Vagina (tissue), 2 donors: ENCODE data around the gene LARP7. TPM values are rescaled to one million over a fixed set of nuclear protein-coding genes. Genes with fewer than 3 reads are reported as not detected.

Experiments used
- DNase-seq, 2 donors: peaks; one replicate each; pipeline ENCODE4 v3.0.0-alpha.2; 2017; ENCODE audit errors: extremely low spot score in 2 of 2
- H3K27ac ChIP-seq: fragments of 200-600 bp; sonication (generic); one replicate; pipeline ENCODE4 v1.5.1; 2019
- H3K27me3 ChIP-seq: fragments of 200-600 bp; sonication (generic); one replicate; pipeline ENCODE4 v1.5.1; 2019
- H3K36me3 ChIP-seq, 2 donors: fragments of 200-600 bp; sonication (generic); one replicate each; pipeline ENCODE4 v1.5.1; 2017 to 2019
- H3K4me1 ChIP-seq: fragments of 200-600 bp; sonication (generic); one replicate; pipeline ENCODE4 v1.5.1; 2019
- H3K4me3 ChIP-seq, 2 donors: fragments of 200-600 bp; sonication (generic); 1 replicate in 1 of 2; 2 replicates in 1 of 2; pipeline ENCODE4 v1.5.1; 2016 to 2019
- H3K9me3 ChIP-seq: fragments of 200-600 bp; sonication (generic); one replicate; pipeline ENCODE4 v1.5.1; 2019
- CTCF ChIP-seq, 3 experiments: fragments of 450-650 bp in 2 of 3; fragments of 200-600 bp in 1 of 3; sonication (generic) in 1 of 3; IDR thresholded peaks; one replicate each; pipeline ENCODE4 v1.5.1; 2017 to 2019; ENCODE audit warnings: antibody characterized with exemption in 3 of 3, mild to moderate bottlenecking in 2 of 3, moderate library complexity in 2 of 3
- POLR2A ChIP-seq, 2 donors: fragments of 450-650 bp; IDR thresholded peaks; one replicate each; pipeline ENCODE4 v1.6.1; 2017; ENCODE audit warnings: antibody characterized with exemption in 2 of 2, mild to moderate bottlenecking in 2 of 2, moderate library complexity in 2 of 2
- POLR2AphosphoS5 ChIP-seq, 2 donors: sonication (generic); formaldehyde crosslinking; IDR thresholded peaks; one replicate each; pipeline ENCODE4 v1.9.0; 2017; ENCODE audit warnings: antibody characterized with exemption in 2 of 2, mild to moderate bottlenecking in 2 of 2, low read depth in 1 of 2; ENCODE audit not compliant: insufficient read depth in 1 of 2
- intact Hi-C: fragments of 100-400 bp; cut with DNase I; formaldehyde crosslinking; loops from one replicate; pipeline ENCODE4 v1.15.1; 2023
- total RNA-seq: library from RNA; depleted of rRNA; stranded (reverse); fragments of >200 nt; gene quantifications from one replicate; pipeline ENCODE4 v1.2.3, GENCODE V29; 2016

Gene LARP7
- total RNA-seq, 1 donor from 2014 or later, result 33.9 TPM

DNA sequence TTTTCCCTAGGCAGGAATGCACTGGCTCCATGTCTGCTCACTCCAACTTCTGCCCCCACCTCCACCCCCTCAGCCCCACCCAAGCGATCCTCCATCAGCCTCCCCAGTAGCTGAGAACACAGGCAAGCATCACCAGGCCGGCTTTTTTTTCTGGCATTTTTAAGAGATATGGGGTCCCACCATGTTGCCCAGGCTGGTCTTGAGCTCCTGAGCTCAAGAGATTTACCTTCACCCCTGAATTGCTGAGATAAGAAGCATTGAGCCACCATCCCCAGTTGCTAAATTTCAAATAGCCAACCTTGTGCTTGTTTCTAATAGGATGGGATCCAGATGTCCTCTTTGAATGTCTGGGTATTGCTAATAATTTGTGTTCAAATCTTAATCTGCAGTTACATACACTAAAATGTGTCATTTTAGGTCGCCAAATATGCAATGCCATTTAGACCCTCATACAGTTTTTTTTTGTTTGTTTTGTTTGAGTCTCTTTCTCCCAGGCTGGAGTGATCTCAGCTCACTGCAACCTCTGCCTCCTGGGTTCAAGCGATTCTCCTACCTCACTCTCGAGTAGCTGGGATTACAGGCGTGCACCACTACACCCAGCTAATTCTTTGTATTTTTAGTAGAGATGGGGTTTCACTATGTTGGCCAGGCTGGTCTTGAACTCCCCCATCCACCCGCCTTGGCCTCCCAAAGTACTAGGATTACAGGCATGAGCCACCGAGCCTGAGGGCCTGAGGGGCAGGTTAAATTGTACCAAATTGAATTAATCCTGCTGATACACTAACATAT, 8.8 kb downstream of the LARP7 start:
- intact Hi-C loops, result loop anchor here (10.0 kb wide), 1 partner anchor 279 kb away; no protein-coding TSS in a partner anchor
- no peak overlapping the region for H3K27ac ChIP-seq
- TF ChIP-seq POLR2AphosphoS5 (IDR thresholded peaks at IDR 0.05; ENCODE audit: insufficient read depth in 1 of 2, low read depth in 1 of 2) (no peak), CTCF (IDR thresholded peaks at IDR 0.05) (no peak), POLR2A (IDR thresholded peaks at IDR 0.05) (no peak)
- no peak for DNase-seq
- H3K27me3 ChIP-seq, result no peaks in the 10 kb centered on the region
- H3K4me3 ChIP-seq, result no peak overlapping the region
- H3K9me3 ChIP-seq, result no peaks in the 10 kb centered on the region
- H3K4me1 ChIP-seq, result no peaks in the 10 kb centered on the region
- peaks cover 0 to 49% of the 10 kb centered on the region in 2 donors for H3K36me3 ChIP-seq

DNA sequence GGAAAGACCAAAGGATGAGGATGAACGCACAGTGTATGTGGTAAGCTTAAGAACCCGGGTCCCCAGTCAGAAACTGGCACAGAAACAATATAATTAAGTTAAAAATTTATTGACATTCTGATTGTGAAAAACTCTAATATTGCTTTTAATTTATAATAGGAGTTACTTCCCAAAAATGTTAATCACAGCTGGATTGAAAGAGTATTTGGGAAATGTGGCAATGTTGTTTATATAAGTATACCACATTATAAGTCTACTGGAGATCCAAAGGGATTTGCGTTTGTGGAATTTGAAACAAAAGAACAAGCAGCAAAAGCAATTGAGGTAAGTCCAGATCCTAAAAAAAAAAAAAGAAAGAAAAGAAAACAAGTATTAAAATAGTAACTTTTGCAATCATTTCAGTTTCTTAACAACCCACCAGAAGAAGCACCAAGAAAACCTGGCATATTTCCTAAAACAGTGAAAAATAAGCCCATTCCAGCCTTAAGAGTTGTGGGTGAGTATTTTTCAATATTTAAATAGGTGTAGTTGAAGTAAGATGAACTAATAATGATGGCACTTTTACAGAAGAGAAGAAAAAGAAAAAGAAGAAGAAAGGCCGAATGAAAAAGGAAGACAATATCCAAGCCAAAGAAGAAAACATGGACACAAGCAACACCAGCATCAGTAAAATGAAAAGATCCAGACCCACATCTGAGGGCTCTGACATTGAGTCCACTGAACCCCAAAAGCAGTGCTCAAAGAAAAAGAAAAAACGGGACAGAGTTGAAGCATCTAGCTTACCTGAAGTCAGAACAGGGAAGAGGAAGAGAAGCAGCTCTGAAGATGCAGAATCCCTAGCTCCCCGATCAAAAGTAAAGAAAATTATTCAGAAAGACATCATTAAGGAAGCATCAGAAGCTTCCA, 9.9 kb downstream of the LARP7 start:
- Histone ChIP-seq H3K27me3 (no peaks in the 10 kb centered on the region), H3K4me3 (no peak overlapping the region), H3K9me3 (no peaks in the 10 kb centered on the region), H3K36me3 (peaks cover 0 to 58% of the 10 kb centered on the region in 2 donors), H3K27ac (no peak overlapping the region), H3K4me1 (no peaks in the 10 kb centered on the region)
- no peak for TF ChIP-seq CTCF (IDR thresholded peaks at IDR 0.05)
- no peak for TF ChIP-seq POLR2A (IDR thresholded peaks at IDR 0.05)
- TF ChIP-seq POLR2AphosphoS5 (IDR thresholded peaks at IDR 0.05; ENCODE audit: insufficient read depth in 1 of 2, low read depth in 1 of 2), result no peak
- intact Hi-C loops, result loop anchor here (10.0 kb wide), 1 partner anchor 278 kb away; no protein-coding TSS in a partner anchor
- no peak for DNase-seq

GRCh38 chr4:112647785-112648184, 10.8 kb downstream of the LARP7 start:
- Histone ChIP-seq H3K9me3 (no peaks in the 10 kb centered on the region), H3K36me3 (peaks cover 0 to 65% of the 10 kb centered on the region in 2 donors), H3K4me3 (no peak overlapping the region), H3K27me3 (no peaks in the 10 kb centered on the region), H3K4me1 (no peaks in the 10 kb centered on the region), H3K27ac (no peak overlapping the region)
- no peak for DNase-seq
- TF ChIP-seq CTCF (IDR thresholded peaks at IDR 0.05) (no peak), POLR2AphosphoS5 (IDR thresholded peaks at IDR 0.05; ENCODE audit: insufficient read depth in 1 of 2, low read depth in 1 of 2) (no peak), POLR2A (IDR thresholded peaks at IDR 0.05) (no peak)
- intact Hi-C loops, result loop anchor here (10.0 kb wide), 1 partner anchor 277 kb away; no protein-coding TSS in a partner anchor

DNA sequence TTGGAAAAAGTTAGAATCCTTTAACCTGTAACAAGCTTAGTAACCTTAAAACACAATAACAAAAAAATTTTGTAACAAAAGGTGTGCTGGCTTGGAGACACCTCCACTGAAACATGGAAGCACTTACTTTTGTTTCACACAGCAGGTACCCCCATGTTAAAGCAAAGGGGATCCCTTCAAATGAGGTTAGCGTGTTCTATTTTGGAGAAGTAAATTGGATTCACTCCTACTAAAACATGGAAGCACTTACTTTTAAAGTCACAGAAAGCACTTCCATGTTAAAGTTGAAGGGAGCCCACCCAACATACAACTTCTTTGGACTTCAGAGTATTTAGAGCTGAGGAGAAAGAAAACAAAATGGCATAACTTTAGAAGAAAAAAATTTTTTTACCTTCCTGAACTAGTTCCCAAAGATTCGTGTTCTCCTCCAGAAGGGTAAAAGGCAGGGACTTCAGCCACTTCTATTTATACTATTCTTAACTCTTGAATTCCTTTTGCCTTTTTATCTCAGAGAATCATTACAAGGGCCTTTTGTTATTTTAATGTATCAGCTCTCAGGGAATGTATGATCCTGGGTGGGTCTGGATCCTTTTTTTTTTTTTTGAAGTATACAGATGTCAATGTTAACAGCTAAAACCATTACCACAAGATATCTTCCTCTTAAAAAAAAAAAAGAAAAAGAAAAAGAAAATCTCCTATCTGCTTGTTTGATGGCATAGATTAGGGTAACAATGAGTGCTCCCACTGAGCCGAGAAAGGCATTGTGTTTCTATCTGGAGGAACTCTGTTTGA, 11.5 kb downstream of the LARP7 start:
- Histone ChIP-seq H3K4me3 (no peak overlapping the region), H3K4me1 (no peaks in the 10 kb centered on the region), H3K36me3 (peaks cover 0 to 65% of the 10 kb centered on the region in 2 donors), H3K9me3 (no peaks in the 10 kb centered on the region), H3K27ac (no peak overlapping the region), H3K27me3 (no peaks in the 10 kb centered on the region)
- no peak for DNase-seq
- no peak for TF ChIP-seq CTCF (IDR thresholded peaks at IDR 0.05)
- intact Hi-C loops, result loop anchor here (10.0 kb wide), 1 partner anchor 276 kb away; no protein-coding TSS in a partner anchor
